CD1c-positive myeloid dendritic cell (primary cell): Measurements from ENCODE around the gene PKIB.

Experiments
- DNase-seq: peaks from one replicate; pipeline ENCODE4 v3.0.0-alpha.2; 2016; ENCODE audit errors: extremely low spot score

Gene PKIB

DNA sequence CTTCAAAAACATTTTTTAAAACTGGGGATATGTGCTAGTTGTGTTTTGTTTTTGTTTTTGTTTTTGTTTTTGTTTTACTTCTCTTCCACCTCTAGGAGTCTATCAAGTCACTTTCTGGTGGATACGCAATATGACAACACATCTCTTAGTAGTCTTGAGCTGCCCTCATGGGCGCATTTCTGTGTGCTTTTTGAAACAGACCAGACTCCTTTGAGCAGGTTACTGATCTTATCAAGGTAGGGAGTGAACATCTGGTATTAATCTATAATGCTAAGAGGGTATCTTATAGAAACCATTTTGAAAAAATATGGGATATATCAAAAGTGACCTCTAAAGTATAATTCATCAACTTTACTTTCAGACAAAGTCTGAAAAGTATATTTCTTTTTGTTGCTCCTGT is 56.2 kb downstream of the PKIB start:
- DNase-seq, result no peak

DNA sequence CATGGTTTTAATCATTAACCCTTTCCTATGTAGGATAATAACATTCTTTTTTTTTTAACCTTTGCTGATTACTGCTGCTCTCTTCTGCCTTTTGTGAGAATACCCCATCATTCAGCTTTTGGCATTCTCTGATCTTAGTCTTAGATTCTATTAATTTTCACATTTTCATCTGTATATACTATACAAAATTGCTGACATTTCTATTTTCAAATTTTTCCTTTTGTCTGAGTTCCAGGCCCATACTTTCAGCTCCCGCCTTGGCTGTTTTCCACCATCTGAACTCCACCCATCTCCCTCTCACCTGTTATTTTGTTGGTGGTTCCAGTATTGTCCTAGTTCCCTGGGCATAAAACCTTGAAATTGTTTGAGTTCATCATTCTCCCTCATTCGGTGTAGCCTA is 59.2 kb downstream of the PKIB start:
- DNase-seq, result no peak

DNA sequence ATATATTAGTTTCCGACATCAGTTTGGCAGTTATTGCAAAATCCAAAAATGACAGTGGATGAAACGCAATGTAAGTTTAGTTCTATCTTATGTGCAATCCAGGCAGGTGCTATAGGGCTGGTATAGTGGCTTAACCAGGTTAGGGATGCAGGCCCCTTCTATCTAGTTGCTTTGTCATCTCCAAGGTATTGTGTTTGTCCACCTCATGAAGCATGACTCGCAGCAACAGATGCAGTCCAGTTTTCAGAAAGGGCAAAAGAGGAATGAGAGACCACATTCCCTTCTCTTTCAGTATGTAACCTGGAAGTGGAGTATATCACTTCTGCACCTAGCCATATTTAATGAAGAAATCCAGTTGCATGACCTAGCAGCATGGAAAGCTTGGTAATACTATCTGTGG is 59.7 kb downstream of the PKIB start:
- DNase-seq, result no peak

DNA sequence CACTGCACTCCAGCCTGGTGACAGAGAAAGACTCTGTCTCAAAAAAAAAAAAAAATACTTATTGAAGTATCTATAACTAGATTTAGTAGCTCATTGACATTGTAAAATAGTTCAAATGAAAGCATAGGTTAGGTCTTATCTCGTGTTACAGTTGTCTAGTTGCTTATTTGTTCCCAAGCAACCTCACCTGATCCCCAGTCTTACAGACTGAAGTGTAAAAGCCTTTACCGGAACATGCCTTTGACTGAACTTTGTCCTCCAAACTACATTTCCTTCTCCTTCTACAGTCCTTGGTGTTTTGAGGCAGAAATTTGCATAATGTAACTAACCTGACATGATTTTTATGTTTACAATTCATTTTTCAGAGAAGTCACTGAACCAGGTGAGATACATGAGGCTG is 61.0 kb downstream of the PKIB start:
- DNase-seq, result no peak

DNA sequence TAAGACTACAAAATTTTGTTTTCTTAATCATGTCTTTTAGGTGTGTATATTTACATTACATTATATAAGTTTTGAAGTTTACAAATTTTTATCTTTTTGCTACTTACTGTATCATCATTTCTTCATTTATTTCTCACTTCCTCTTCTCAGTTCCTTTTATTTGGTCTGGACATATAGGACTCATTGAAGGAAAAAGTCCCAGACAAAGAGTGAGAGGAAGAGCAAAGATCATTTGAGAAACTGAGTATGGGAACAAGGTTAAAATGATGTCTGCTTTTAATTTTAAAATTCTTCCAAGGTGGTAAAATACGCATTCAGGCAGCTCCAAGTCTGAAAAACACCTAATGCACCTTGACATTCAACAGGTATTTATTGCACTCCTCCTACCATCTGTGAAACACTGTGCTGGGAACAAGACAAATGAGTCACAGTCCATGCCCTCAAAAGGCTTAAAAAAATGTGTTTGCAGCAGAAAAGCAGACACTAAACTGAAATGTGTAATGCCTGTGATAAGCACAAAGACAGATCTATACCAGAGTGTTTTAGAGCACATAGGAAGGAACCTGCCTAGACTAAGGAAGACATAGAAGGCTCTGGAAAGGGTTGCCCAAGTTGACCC is 63.2 kb downstream of the PKIB start:
- DNase-seq, result peak; percentile 50

DNA sequence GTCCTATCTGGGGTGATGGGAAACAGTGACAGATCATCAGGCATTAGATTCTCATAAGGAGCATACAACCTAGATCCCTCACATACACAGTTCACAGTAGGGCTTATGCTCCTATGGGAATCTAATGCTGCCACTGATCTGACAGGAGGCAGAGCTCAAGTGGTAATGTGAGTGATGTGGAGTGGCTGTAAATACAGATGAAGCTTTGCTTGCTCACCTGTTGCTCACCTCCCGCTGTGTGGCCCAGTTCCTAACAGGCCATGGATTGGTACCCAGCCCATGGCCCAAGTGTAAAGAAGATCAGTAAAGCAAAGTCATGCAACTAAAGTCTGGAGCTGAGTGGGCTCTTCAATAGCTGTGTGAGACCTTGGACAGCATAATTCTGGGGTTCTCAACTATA is 65.9 kb downstream of the PKIB start:
- DNase-seq, result no peak

DNA sequence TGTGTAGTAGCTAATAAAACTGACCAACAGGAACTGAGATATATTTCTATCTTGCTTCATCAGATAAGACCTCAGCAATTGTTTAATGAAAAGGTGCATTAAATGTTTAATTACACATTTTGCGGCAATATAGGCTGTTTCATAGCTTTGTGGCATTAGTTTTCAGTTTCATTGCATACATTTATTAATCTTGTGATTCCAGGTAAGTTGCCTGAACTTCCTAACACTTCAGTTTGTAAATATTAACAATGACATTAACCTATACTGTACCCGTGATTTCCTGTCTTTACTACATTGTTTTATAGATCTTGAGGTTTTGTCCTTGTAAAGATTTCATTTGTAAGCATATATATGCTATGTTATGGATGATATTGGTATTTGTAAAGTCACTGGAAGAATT is 66.5 kb downstream of the PKIB start:
- DNase-seq, result no peak

DNA sequence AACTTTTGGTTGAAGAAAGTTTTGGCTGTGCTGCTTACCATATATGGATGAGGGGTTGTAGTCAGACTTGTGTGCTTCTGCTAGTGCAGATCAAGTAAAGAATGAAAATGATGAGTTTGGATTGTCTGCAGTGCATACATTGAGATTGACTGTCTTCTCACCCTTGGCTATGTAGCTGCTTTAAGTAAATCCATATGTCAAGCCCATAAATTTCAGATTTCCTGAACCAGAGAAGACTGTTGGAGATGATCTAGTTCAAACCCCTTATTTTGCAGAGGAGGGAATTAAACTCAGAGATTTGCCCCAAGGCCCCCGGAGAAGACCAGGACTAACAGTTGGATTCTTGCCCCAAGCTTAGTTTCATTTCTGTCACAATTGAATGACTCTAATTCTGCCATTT is 67.2 kb downstream of the PKIB start:
- DNase-seq, result no peak

DNA sequence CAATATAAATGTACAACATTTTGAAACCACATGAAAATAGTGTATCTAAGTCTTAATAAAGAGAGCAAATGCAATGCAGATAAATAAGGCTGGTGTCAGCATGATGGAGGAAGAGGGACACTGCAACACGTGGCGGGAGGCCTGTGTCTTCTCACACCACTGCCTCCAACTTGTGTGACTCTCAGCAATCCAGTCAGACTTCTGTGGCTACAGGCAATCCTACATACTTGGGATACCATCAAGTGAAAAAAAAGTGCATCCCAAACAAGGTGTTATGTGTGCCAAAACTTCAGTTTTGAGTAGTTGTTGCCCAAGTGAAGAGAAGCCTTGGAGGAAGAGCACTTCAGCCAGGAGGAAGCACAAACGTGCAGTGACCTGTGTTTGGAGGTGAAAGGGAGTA is 68.6 kb downstream of the PKIB start:
- no peak for DNase-seq

DNA sequence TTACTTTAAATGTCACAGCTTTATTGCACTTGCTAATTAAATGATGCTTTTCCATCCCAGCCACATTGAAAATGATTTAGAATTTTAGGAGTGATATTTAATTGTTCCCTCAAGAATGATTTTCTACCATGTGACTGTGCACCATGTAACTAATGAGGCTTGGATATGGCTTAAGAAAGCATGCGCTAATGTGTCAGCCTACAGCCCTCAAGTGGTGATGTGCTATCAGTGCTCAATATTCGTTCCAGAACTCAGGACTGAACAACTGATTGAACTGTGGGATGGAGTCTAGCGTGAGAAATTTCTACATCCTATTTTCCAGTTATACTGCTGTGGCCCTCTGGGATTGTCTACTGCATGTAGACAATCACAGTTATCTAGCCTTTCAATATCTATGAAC is 71.5 kb downstream of the PKIB start:
- DNase-seq, result no peak

DNA sequence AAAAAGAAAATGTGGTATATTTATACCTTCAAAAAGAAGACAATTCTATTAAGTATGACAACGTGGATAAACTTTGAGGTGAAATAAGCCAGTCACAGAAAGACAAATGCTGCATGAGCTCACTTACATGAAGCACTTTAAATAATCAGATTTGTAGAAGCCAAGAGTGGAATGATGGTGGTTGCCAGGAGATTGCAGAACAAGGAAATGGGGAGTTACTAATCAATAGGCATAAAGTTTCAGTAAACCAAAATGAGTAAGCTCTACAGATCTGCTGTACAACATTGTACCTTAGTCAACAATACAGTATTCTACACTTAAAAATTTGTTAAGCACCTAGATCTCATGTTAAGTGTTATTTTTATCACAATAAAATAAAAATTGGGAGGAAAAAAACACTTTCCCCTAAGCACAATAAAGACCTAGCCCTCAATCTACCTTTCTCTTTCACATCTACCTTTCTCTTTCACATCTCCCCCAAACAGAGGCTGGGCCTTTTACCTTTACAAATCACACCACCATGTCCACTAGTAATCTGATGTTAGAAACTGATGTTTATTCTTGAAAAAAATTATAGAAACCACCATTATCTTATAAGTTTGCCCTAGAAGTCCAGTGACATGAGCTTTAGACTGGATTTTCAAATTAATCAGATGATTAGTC is 73.9 kb downstream of the PKIB start:
- no peak for DNase-seq

DNA sequence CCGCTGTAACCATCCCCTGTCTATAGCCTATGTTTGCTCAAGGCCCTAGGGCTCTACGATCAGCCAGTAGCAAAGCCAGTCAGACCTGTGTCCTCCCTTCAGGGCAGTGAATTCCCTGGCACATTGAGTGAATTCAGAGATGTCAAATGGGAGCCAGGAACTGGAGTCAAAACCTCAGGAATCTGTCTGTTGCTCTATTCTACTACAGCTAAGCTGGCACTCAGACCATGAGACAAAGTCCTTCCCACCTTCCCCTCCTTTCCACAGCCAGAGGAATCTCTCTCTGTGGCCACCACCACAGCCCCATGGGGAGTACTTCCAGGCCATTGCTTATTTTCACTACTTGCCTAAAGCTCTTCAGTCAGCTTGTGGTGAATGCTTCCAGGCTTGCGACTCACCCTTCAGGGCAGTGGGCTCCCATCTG is 82.0 kb downstream of the PKIB start:
- no peak for DNase-seq

DNA sequence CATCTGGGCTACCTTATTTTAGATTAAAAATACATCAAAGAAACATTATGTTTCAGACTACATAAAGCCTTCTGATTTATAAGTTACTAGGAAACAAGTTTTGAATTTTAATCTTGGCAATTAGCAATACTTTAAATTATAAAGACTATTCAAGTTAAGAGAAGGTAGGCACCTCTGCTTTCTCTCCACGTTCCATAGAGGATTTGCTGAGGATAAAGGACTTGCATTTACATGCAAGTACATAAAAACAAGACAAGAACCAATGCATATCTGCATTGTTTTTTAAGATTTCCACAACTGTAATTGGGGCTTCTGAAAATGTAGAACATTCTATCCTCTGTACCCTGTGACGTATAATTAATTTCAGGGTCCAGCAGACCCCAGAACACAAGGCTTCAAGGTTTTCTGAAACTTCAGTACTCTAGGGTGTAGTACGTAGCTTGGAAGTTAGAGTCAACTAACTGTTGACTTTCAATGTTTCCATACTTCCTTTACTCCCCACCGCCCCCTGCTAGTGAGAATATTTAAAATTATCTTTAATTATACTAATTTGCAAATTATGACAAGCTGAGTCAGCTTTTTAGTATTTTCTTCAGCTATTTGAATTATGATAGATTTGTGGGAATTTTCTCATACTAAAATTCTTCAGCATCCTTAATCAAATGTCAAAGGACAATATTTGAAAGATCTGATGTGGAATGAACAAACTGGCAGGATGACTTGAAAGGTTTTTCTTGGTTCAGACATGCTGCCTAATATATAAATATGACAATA is 82.8 kb downstream of the PKIB start:
- DNase-seq, result no peak

DNA sequence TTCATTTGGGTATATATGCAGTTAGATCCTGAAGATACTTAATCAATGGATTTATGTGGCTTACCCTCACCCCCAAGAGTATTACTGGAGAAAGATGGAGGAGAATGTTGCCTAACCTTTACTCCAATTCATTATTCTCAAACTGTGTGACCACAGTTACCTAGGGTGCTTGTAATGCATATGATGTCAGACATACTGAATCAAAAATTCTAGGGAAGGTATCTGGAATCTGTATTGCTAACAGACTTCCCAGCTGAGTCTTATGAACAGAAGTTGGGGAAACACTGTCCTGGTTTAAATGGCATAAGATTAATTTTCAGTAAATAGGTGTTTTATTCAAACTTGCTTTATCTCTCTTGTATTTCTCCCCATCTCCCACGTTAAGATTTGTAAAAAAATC is 83.9 kb downstream of the PKIB start:
- no peak for DNase-seq

DNA sequence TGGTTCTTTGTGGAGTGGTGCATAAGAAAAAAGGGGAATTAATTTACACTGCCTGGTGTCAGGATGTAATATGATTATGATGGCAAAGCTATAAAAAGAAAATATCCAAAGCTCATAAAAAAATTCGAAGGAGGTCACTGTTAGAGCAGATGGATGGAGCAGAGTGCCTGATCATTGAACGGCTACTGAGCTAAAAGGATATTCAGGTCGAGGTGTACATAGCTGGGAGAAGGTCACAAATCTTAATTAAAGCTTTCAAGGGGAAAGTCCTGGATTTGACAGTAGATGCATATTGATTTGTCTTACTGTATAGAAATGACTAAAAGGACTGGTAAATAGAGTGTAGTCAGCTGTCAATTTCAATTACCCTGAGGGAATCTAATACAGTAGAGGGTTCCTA is 84.4 kb downstream of the PKIB start:
- DNase-seq, result no peak

DNA sequence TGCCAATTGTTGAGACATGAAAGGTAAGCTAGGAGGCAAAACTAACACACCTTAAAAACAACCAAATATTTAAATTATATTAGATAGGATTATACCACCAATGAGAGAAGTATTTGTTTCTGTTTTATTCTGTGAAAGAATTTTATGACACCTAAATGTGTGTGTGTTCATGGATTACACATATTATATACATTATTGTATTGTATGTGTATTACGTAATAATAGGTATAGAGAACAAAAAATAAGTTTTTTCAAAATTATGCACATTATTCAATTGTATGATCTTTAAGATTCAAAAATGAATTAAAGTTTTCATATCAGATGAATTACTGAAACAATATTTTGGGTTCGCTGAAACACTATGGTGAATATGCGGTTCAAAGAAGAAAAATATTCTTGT is 85.0 kb downstream of the PKIB start:
- no peak for DNase-seq

DNA sequence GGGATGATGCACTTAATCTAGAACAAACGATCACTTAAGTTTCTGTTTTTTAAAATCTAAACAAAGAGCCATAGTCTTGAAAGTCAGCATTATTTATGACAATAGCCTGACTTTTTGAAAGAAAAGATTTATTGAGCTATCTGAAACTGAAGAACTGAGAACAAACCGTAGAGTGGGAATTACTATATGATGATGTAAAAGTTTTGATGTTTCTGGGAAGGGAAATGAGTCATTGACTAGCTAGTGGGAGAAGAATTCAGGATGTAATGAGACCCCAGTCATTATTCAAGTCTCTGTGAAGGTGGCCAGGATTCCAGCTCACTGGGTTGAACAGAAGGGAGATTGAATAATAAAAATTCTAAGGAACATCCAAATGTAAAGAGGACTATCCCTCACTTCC is 85.9 kb downstream of the PKIB start:
- peak; percentile 23 for DNase-seq

DNA sequence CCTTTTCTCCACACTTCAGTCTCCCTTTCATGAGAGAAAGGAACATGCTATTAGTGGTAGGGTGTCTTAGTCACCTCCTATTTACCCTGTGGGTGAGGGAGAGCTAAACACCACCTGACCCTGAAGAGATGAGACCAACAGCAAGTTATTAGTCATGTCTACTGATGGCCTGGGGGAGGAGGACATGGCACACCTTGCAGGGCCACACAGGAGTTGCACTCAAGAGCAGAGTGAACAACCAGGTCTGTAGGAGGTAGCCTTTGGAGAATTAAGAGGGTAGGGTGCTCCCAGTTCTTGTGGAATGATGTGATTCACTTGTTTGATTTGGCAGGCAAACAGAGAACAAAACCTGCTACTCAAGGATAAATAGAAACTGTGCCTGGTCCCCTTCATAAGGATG is 86.6 kb downstream of the PKIB start:
- DNase-seq, result no peak

DNA sequence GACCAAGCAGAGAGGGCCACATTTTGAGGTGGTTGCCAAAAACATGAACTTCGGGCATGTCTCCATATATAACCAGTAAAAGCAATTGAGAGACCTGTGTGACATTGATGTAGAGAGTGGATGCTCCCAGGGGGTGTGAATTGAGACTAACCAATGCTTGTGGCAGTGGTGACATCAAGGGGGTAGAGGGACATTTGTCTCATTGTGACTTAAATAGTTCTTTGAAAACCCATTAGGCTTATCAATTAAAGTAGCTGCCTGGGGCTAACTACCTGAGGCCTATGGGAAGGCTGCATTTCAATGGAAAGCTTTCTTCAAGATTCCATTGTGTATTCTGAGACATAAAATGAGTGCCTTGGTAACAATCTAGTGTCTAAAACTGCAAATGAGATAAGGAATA is 87.3 kb downstream of the PKIB start:
- no peak for DNase-seq

DNA sequence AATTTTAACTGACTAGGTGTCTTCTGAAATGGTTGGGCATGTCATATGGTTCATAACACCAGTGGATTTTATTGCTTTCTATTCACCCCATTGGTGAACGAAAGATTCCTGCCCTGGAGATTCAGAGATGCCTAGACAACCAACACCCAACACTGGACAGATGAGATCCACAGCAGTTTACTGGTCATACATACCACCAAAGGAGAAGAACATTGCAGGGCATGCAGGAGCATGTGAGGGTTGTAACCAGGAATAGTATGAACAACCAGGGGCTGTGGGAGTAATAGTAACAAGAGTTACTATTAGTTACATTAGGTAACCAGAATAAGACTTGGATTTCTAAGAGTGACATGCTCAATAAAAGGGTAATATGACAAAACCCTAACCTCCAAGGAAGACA is 91.5 kb downstream of the PKIB start:
- no peak for DNase-seq

DNA sequence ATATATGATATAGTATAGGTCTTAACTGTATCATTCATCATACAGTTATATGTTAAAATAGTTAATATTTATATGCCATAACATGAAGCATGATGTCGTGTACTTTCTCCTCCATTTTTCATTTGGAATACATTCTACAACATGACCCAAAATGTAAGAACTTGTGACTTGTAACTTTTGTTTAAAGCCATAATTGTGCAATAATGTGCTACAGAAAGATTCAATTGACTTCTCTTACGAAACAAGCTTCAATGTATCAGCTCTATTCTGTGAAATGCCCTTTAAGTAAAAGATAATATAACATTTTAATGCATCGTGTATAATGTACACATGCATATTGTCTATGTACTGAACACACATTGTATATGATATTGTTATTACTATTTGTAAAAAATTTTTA is 92.6 kb downstream of the PKIB start:
- no peak for DNase-seq

DNA sequence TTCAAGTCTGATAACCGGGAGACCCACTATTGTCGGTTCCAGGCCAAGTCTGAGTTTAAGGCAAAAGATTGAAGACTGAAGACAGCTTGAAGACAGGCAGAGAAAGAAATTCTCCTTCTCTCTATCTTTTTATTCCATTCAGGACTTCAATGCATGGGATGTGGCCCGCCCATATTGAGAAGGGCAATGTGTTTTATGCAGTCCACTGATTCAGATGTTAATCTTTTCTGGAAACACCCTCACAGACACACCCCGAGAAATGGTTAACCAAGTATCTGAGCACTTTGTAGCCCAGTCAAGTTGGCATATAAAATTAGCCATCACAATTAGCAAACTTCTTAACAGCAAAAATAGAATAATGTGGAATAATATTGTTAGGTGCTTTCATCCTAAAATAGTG is 93.9 kb downstream of the PKIB start:
- no peak for DNase-seq

DNA sequence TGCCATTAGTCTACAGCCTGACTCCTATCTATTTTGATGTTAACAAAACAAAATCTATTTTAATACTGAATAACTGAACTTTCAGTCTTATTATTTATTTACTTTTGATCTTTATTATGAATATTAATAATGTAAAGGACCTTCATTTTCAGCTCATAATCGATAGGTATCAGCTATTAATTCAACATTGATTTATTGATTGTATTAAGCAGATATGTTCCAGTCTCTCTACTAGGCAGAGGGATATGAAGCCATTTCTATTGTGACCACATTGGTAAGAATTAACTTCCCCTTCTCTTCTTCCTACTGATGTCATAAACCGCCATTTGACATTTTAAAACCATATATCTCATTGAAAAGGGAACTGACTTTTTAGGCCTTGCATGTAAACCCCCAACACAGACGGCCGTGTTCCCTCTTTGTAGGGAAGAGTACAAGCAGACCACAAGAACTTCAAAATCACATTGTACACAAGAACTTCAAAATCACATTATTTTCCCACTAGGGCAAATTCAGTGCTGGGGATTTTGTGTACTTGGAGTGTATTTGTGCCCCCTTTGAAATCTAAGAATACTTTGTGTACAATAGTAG is 99.8 kb downstream of the PKIB start:
- DNase-seq, result peak; percentile 90
